Fibroblast of the conjunctiva (primary cell): ENCODE data around the gene EFNA4.

ENCODE experiments used
- DNase-seq: peaks from one replicate; pipeline ENCODE4 v3.0.0-alpha.2; 2010; ENCODE audit warnings: low read depth

Gene EFNA4

DNA sequence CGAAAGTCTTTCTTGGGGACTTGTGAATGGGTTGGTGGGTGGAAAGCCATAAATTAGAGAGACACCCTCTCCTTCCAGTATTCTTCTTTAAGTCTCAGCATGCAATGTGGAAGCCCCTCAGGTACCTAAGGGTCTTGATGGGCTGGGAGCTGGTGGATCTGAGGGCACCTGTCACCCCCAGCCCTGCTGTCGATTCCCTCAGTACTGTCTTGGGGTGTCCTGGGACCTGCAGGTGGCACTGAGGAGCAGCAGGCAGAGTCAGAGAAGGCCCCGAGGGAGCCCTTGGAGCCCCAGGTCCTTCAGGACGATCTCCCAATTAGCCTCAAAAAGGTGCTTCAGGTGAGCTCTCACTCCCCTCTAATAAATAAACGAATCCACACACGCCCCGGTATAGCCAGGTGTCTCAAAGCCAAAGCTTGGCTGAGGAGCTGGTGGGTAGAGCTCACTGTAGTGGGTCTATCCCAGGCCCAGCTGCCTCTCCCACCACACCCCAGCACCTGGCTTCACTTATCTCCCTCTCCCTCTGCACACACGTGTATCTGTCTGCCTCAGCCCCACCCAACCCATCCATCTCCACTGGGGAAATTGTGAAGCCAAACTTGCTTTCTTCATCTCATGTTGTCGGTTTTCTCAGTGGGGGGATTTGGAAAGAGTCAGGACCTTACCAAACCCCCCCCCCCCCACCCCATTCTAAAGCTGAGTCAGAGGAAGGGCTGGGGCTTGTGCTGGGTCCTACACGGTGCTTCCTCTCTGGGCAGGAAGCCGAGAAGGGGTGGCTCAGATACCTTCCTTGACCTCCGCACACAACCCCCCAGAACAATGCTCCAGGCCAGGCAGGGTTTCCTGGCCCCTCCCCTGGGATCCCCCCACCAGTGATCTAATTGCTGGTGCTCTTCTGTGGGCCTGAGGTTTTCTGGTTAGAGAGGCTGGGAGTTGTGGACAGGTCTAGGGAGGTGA, 10.8 kb upstream of the EFNA4 start:
- no peak for DNase-seq

DNA sequence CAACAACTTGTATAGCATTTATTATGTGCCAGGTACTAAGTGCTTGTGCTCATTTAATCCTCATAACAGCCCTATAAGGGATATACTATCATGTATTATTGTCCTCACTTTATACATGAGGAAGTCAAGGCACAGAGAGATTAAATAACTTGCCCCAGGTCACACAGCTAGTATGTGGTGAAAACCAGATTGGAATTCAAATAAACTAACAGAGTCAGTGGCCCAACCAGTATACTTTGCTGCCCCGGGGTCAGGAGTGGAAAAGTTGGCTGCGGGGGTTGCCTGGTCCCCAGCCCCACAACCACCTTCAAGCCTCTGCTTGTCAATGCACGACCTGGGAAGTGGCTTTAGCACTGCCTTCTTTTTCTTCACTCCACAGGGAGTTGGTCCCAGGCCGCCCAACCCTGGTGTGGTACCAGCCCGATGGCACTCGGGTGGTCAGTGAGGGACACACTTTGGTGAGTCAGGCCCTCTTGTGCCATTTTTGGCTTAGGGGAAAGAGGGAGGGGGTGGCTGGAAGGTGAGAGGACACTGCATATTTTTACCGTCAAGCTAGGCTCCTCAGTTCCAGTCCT, 9.9 kb upstream of the EFNA4 start:
- no peak for DNase-seq

DNA sequence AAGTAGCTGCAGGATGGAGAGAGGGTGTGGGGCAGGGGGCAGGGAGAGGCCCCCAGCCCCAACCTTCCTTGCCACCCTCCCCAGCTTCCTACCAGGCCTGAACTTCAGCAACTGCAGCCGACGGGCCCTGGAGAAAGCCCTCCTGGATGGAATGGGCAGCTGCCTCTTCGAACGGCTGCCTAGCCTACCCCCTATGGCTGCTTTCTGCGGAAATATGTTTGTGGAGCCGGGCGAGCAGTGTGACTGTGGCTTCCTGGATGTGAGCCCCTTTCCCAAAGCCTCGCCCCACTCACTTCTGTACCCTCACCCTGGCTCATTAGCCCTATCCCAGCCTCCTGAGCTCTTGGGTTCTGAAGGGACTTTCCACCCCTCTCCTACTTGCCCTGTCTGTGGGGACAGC, 6.4 kb upstream of the EFNA4 start:
- no peak for DNase-seq

DNA sequence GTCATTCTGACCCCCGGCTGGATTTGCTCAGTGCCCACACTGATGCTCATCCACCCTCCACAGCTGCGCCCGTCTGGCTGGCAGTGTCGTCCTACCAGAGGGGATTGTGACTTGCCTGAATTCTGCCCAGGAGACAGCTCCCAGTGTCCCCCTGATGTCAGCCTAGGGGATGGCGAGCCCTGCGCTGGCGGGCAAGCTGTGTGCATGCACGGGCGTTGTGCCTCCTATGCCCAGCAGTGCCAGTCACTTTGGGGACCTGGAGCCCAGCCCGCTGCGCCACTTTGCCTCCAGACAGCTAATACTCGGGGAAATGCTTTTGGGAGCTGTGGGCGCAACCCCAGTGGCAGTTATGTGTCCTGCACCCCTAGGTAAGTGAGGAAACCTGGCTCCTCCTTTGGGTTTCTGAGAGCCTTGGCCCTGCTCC, 5.7 kb upstream of the EFNA4 start:
- no peak for DNase-seq

DNA sequence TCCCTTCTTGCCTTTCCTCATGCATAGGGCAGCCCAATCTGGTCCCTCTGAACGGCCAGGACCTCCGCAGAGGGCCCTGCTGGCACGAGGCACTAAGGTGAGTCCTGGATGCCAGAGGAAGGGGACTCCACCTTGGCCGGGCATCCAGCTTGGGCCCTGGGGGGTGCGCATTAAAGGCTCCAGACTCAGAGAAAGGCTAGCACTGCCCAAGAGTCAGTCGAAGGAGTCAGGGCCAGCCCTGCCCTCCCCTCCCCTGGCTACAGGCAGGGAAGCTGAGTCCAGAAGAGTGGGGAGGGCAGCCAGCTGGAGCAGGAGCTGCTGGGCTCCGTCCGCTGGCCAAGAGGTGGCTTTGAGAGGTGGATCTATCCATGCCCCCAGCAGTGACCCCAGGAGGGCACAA, 2.8 kb upstream of the EFNA4 start:
- DNase-seq: no peak

DNA sequence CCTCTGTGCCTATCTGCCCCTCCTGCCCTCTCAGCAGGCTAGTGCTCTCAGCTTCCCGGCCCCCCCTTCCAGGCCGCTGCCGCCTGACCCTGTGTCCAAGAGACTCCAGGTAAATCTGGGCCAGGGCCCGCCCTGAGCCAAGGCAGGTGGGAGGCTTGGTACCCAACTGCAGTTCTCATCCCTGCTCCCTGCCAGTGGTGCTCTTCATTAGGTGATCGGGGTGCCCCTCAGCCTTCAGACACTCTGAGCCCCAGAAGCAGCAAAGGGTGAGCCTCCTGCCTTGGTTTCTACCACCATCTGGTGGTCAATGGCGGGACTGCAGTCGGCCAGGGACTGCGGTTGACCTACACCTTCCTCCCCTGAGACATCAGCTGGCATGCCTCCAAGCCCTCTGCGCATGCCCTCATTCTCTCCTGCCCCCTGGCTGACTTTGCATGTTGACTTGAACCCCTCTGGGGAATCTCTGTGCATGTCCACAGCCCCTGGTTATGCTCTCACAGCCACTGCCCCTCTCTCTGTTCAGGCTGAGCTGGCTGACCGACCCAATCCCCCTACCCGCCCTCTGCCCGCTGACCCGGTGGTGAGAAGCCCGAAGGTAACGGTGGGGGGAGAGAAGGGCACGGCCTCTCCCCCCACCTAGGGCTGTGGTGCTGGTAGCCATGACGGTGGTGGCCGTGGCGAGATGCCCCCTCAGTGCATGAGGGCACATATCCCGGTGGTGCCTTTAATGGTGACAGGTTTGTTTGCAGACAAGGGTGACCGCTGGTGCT, 2.0 kb upstream of the EFNA4 start:
- DNase-seq: peak; percentile 70

DNA sequence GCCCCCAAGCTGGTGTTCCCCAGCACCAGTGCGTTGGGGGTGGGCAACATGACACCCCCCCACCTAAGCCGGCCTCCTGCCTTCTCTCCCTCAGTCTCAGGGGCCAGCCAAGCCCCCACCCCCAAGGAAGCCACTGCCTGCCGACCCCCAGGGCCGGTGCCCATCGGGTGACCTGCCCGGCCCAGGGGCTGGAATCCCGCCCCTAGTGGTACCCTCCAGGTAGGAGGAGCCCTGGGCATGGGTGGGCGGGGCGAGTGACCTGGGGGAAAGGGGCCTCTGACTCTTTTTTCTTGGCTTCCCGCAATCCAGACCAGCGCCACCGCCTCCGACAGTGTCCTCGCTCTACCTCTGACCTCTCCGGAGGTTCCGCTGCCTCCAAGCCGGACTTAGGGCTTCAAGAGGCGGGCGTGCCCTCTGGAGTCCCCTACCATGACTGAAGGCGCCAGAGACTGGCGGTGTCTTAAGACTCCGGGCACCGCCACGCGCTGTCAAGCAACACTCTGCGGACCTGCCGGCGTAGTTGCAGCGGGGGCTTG, 1.3 kb upstream of the EFNA4 start:
- DNase-seq: no peak

DNA sequence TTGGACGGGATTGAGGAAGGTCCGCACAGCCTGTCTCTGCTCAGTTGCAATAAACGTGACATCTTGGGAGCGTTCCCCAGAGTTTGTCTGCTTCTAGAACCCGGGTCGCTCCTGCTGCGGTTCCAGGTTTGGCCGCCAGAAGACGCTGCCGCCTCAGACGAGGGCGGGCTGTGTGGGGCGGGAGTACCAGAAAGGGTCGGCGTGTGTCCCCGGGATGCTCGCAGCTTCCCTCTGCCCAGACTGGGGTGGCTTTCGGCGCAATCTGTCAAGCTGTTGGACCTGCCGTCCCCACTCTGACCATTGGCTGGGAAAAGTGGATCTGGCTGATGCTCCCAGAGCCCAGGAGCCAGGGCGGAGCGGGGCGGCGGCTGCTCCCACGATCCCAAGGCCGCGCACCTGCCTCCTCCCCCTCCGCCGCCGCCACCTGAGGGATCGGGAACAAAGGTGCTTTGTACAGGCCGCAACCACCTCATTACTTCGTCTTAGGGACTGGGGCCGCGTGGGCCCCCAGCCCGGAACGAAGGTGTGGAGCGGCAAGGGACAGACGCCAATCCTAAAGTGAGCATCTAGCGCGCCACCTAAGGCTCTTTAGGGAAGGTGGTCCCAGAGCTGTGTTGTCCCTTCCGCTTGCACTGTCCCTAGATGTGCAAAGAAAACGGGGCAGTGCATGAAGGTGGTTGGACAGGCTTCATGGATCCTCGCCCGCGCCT, 683 bp upstream of the EFNA4 start:
- DNase-seq: no peak

DNA sequence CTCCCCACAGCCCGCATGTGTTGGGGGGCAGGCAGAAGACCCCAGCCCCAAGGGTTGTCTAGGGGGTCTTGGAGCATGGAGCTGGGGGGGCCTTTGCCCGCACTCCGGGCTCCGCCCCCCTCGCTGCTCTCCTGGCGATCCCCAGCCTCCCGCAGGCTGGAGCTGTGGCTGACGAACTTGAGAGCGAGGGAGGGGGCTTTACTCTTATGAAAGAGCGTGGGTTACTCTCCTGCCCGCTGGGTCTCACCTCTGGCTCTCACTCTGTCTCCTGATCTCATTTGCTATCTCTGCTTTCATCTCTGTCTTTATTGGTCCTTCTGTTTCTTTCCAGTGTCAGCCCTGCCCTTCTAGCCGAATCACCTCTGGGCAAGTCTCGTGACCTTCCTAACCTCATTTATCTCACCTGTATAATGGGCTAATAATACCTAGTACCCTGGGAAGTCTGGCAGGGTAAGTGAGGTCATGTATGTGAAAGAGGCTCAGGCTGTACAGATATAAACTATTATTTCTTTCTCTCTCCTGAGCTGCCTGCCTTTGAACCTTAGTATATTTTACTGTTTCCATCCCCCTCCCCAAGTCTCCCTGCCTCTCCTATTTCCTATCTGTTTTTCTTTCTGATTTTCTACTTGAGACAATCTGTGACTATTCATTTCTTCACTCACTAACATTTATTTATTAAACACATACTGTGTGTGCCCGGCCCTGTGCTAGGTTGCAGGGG, 731 bp downstream of the EFNA4 start:
- DNase-seq: no peak

DNA sequence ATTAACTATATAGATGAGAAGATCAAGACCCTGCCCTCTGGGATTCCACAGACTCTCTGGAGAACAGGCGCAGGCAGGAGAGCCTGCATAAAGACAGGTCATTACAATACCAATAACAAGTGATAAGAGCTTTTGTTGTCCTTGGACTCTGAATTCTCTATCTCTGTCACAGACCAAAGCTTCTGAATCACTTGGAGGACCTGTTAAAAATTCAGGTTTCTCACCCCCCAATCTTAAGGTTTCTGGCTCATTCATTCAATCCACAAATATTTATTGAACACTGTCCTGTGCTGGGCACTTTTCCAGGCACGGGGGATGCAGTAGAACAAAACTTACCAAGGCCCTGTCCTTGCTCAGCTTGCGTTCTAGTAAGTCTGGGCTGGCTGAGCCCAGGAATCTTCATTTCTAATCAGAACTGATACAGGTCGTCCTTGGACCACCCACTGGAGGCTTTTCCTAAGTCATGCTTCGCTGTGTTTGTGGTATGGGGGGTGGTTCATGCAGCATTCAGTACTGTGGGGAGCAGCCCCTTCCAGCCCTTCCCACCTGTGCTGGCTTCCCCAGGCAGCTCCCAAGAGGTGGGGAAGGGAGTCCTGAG, 1.4 kb downstream of the EFNA4 start:
- DNase-seq: no peak

DNA sequence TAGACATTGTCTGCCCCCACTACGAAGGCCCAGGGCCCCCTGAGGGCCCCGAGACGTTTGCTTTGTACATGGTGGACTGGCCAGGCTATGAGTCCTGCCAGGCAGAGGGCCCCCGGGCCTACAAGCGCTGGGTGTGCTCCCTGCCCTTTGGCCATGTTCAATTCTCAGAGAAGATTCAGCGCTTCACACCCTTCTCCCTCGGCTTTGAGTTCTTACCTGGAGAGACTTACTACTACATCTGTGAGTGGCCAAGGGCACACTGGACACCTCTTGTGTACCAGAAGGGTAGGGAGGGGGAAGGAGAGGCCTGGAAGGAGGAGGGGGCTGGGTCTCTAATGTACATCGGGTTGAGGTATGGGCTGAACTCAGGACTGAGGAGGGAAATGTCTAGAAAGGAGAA, 3.2 kb downstream of the EFNA4 start:
- no peak for DNase-seq

DNA sequence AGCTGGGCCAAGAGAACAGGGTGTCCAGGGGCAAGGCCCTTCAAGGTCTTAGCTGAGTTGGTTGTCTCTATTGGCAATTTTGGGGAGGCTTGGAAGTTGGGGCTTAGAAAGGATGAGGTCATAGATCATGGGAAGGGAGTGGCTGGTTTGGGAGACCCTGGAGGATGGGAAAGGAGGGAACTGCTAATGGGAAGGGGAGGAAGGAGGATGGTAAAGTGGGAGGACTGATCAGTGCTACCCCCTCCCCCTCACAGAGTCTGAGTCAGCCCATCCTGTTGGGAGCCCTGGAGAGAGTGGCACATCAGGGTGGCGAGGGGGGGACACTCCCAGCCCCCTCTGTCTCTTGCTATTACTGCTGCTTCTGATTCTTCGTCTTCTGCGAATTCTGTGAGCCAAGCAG, 5.1 kb downstream of the EFNA4 start:
- no peak for DNase-seq

DNA sequence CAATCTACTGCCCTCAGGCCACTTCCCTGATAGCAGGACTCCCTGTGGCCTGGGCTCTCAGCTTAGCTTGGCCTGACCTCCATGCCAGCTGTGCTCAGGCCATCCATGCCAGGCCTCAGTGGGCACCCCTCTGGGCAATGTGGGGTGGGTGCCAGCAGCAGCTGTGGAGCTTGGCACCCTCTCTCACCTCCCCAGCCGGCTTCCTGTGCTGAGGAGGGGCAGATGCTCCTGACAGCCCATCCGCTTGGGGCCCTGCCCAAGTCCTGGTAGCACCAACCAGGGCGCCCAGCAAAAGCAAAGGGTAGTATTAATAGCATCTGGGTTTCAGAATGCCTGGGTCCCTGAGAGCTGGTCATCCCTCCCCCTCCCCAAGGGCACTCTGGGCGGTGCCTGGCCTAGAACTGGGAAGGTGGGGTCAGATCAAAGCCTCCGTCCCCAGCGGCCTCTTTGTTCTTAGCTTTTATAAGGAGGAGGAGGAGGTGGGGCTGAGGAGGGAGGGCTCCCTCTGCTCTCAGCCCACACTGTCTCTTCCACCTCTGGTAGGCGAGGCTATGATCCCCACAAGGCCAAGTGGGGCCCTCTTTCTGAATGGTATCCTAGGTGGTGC, 6.1 kb downstream of the EFNA4 start:
- no peak for DNase-seq

DNA sequence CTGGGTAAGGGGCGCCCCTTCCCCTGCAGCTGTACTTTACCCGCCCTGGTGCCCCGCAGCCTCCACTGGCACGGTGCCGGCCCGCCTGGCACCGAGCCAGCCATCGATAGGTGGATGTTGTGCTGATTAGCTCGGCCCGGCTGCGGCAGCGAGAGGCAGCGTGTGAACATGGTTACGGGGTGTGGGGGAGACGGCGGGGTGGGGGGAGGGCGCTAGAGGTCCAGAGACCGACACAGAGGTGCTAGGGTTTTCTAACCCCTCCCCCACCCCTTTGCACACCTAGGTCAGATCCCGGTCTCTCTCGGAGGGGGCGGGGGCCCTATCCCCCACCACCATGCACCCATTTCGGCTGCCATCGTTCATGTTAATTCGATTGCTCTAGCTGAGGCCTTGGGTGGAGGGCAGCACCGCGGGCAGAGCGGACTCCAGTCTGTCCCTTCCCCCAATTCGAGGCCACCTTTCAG, 6.7 kb downstream of the EFNA4 start:
- DNase-seq: no peak

DNA sequence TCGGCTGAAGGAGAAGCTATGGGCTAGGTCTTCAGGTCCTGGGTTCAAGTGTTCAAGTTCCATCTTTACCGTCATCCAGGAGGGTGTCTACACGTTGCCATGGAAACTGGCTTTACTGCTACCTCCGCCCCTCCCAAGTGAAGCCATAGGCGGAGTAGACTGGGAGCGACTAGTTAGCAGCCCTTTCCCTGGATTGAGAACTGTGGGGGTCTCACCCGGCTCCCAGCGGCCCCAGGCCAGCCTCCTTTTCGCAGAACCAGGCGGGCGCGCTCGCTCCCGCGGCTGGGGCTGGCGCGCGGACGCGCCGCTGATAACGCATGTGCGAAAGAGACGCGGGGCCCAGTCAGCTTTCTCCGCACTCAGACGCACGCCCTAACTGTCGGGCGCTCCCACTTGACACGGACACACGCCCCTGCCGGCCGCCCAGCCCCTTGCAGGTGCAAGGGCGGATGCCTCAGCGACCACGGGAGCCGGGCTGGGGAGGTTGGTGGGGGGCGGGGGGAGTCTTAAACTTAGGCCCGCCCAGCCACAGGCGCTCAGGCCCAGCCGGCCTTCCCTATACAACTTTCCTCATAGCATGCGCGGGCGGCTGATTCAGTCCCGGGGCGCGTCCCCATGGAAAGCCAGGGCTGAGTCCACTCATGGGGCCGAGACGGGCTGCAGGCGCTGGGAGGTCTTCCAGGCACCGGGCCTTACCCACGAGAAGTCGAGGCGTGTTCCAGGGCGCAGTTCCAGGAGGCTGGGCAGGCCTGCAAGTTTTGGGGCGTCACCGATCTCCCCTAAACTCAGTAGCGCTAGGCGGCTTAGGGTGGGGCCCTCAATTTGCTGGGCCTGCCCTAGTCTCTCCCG, 7.4 kb downstream of the EFNA4 start:
- DNase-seq: no peak

DNA sequence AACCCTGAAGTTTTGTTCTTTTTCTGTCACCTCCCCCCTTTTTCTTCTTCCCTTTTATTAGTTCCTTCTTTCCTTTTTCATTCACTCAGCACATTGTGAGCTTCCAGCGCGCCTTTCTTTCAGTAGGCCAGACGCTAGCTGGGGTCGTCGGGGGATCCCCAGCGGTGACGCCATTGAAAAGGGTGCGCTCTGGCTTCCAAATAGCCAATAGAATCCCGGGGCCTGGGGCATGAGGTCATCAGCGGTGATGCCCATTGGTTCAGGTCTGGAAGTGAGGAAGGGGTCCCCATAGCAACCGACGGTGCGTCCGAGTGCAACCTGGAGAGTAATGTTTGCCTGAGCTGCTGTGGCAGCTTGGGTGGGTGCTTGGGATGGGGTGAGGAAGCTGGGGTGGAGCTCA, 8.2 kb downstream of the EFNA4 start:
- DNase-seq: no peak

DNA sequence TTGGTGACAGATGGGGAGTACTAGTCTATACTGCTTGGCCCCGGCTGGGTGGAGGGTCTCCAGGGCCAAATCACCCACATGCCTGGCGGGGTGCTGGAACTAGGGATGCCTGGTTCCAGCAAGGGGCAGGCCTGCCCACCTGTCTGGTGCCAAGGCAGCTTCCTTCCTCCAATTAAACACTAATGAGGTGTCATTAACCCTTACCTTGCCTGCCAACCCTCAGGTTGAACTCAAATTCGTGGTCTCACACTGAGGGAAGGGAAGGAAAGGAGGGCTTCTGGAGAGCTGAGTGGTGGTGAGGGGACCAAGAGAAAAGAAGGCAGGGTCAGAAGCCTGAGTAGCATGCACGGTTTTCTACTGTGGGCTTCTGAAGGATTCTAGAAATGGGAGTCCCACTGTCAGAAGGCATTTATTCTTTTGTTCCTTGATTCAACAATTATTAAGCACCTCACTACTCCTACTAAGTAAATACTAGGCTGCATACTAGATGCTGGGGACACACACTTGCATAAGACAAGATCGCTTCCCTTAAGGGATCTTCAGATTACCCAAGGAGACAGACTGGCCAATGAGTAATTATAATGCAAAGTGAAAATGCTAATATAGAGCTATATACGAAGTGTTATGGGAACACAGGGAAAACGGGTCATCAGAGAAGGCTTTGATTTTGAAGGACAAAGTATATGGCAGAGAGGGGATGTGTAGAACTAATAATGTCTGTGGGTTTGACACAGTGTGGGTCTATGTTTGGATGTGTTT, 9.2 kb downstream of the EFNA4 start:
- DNase-seq: no peak

DNA sequence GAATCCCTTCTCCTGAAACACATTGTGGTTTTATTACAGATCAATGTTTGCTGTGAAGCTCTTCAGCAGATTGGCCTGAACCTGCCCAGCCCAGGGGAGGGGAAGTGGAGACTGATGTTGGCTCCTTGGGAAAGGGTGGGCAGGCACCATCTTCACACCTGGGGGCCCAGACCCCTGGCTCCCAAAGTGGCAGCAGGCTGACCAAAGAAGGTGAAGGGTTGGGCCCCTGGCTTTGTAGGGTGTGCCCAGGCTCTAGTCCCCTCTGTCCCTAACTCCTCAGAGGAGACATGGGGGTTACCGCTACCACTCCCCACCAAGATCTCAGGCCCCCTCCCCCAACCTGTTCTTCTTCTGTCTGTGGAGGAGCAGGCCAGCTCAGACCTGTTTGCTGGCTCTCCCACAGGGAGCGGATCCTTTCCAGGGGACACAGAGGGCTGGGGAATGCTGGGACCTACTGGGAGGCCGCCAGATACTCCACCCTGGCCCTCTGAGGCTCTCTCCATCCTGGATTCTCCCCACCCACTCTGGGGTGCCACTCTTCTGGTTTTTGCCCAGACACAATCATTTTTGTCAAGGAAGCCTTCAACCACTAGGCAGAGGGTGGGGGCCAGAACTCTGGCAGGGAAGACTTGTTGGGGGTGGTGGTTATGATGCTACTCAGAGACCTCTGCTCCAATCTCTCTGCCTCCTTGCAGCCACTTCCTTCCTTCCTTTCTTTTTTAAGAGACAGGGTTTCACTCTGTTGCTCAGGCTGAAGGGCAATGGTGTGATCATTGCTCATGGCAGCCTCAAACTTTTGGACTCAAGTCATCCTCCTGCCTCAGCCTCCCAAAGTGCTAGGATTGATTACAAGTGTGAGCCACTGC, 10.1 kb downstream of the EFNA4 start:
- DNase-seq: no peak
